ENCODE data around the gene NKX2-3.

The NKX2-3 gene

DNA sequence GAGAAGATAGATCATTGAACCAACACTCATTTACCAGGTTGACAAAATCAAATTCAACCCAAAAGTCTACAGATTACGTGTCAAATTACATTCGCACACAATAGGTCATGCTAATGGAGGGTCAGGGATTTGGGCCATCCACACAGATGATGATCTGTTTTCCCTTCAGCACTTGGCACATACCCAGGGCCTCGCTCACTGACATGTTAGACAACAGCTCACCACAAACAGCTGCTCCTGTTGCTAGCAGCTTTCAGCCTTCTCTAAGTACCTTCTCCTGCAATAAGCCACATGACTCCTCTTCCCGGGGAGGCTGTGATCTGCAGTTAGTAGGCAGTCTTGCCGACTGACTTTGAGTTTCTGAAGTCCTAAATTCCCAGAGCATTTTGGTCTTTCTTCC lies 18.4 kb downstream of the NKX2-3 start (continued):
- TF ChIP-seq, protein P1, sequence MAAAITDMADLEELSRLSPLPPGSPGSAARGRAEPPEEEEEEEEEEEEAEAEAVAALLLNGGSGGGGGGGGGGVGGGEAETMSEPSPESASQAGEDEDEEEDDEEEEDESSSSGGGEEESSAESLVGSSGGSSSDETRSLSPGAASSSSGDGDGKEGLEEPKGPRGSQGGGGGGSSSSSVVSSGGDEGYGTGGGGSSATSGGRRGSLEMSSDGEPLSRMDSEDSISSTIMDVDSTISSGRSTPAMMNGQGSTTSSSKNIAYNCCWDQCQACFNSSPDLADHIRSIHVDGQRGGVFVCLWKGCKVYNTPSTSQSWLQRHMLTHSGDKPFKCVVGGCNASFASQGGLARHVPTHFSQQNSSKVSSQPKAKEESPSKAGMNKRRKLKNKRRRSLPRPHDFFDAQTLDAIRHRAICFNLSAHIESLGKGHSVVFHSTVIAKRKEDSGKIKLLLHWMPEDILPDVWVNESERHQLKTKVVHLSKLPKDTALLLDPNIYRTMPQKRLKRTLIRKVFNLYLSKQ (tag by site-specific recombination; IDR thresholded peaks at IDR 0.05; ENCODE audit: borderline replicate concordance) = no peak
- TF ChIP-seq KLF1 (tag by site-specific recombination; IDR thresholded peaks at IDR 0.05) (no peak), HOXD13 (CRISPR knock-in tag; IDR thresholded peaks at IDR 0.05; ENCODE audit: borderline replicate concordance) (no peak), ZNF175 (tag by site-specific recombination; IDR thresholded peaks at IDR 0.05) (no peak), ZNF266 (tag by site-specific recombination; IDR thresholded peaks at IDR 0.05; ENCODE audit: low read depth) (no peak), REPIN1 (tag by site-specific recombination; IDR thresholded peaks at IDR 0.05; ENCODE audit: low read depth) (no peak), EGR2 (tag by site-specific recombination; IDR thresholded peaks at IDR 0.05; ENCODE audit: low read depth) (no peak), ZSCAN16 (tag by site-specific recombination; IDR thresholded peaks at IDR 0.05) (no peak), SP7 (tag by site-specific recombination; IDR thresholded peaks at IDR 0.05) (peak; percentile 92), HOXC10 (CRISPR knock-in tag; IDR thresholded peaks at IDR 0.05) (no peak), ZNF560 (tag by site-specific recombination; IDR thresholded peaks at IDR 0.05; ENCODE audit: borderline replicate concordance) (no peak), FEZF1 (tag by site-specific recombination; IDR thresholded peaks at IDR 0.05) (peak; percentile 93), ZNF561 (tag by site-specific recombination; IDR thresholded peaks at IDR 0.05; ENCODE audit: borderline replicate concordance) (0 out of 2 replicates have a peak, but pooled peaks have one; percentile 67), ZNF658 (tag by site-specific recombination; IDR thresholded peaks at IDR 0.05) (no peak), ZNF174 (tag by site-specific recombination; IDR thresholded peaks at IDR 0.05) (no peak), ZNF501 (tag by site-specific recombination; IDR thresholded peaks at IDR 0.05) (no peak), KLF16 (tag by site-specific recombination; IDR thresholded peaks at IDR 0.05) (no peak), ZNF155 (tag by site-specific recombination; IDR thresholded peaks at IDR 0.05) (no peak), ZNF473 (tag by site-specific recombination; IDR thresholded peaks at IDR 0.05) (no peak), ZNF600 (tag by site-specific recombination; IDR thresholded peaks at IDR 0.05) (peak; percentile 71), ZNF169 (tag by site-specific recombination; IDR thresholded peaks at IDR 0.05) (no peak), ZNF184 (tag by site-specific recombination; IDR thresholded peaks at IDR 0.05) (no peak), ZNF416 (tag by site-specific recombination; IDR thresholded peaks at IDR 0.05) (no peak), SCRT2 (tag by site-specific recombination; IDR thresholded peaks at IDR 0.05) (peak; percentile 98)
- TF ChIP-seq, protein P2, sequence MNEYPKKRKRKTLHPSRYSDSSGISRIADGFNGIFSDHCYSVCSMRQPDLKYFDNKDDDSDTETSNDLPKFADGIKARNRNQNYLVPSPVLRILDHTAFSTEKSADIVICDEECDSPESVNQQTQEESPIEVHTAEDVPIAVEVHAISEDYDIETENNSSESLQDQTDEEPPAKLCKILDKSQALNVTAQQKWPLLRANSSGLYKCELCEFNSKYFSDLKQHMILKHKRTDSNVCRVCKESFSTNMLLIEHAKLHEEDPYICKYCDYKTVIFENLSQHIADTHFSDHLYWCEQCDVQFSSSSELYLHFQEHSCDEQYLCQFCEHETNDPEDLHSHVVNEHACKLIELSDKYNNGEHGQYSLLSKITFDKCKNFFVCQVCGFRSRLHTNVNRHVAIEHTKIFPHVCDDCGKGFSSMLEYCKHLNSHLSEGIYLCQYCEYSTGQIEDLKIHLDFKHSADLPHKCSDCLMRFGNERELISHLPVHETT (tag by site-specific recombination; IDR thresholded peaks at IDR 0.05) = 0 out of 2 replicates have a peak, but pooled peaks have one; percentile 54
- TF ChIP-seq, protein P3, sequence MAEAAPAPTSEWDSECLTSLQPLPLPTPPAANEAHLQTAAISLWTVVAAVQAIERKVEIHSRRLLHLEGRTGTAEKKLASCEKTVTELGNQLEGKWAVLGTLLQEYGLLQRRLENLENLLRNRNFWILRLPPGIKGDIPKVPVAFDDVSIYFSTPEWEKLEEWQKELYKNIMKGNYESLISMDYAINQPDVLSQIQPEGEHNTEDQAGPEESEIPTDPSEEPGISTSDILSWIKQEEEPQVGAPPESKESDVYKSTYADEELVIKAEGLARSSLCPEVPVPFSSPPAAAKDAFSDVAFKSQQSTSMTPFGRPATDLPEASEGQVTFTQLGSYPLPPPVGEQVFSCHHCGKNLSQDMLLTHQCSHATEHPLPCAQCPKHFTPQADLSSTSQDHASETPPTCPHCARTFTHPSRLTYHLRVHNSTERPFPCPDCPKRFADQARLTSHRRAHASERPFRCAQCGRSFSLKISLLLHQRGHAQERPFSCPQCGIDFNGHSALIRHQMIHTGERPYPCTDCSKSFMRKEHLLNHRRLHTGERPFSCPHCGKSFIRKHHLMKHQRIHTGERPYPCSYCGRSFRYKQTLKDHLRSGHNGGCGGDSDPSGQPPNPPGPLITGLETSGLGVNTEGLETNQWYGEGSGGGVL (tag by site-specific recombination; IDR thresholded peaks at IDR 0.05) = no peak
- TF ChIP-seq, protein P4, sequence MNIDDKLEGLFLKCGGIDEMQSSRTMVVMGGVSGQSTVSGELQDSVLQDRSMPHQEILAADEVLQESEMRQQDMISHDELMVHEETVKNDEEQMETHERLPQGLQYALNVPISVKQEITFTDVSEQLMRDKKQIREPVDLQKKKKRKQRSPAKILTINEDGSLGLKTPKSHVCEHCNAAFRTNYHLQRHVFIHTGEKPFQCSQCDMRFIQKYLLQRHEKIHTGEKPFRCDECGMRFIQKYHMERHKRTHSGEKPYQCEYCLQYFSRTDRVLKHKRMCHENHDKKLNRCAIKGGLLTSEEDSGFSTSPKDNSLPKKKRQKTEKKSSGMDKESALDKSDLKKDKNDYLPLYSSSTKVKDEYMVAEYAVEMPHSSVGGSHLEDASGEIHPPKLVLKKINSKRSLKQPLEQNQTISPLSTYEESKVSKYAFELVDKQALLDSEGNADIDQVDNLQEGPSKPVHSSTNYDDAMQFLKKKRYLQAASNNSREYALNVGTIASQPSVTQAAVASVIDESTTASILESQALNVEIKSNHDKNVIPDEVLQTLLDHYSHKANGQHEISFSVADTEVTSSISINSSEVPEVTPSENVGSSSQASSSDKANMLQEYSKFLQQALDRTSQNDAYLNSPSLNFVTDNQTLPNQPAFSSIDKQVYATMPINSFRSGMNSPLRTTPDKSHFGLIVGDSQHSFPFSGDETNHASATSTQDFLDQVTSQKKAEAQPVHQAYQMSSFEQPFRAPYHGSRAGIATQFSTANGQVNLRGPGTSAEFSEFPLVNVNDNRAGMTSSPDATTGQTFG (tag by site-specific recombination; IDR thresholded peaks at IDR 0.05; ENCODE audit: borderline replicate concordance) = no peak
- TF ChIP-seq, protein P5, sequence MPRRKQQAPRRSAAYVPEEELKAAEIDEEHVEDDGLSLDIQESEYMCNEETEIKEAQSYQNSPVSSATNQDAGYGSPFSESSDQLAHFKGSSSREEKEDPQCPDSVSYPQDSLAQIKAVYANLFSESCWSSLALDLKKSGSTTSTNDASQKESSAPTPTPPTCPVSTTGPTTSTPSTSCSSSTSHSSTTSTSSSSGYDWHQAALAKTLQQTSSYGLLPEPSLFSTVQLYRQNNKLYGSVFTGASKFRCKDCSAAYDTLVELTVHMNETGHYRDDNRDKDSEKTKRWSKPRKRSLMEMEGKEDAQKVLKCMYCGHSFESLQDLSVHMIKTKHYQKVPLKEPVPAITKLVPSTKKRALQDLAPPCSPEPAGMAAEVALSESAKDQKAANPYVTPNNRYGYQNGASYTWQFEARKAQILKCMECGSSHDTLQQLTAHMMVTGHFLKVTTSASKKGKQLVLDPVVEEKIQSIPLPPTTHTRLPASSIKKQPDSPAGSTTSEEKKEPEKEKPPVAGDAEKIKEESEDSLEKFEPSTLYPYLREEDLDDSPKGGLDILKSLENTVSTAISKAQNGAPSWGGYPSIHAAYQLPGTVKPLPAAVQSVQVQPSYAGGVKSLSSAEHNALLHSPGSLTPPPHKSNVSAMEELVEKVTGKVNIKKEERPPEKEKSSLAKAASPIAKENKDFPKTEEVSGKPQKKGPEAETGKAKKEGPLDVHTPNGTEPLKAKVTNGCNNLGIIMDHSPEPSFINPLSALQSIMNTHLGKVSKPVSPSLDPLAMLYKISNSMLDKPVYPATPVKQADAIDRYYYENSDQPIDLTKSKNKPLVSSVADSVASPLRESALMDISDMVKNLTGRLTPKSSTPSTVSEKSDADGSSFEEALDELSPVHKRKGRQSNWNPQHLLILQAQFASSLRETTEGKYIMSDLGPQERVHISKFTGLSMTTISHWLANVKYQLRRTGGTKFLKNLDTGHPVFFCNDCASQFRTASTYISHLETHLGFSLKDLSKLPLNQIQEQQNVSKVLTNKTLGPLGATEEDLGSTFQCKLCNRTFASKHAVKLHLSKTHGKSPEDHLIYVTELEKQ (tag by site-specific recombination; IDR thresholded peaks at IDR 0.05; ENCODE audit: borderline replicate concordance) = no peak
- TF ChIP-seq, protein P6, sequence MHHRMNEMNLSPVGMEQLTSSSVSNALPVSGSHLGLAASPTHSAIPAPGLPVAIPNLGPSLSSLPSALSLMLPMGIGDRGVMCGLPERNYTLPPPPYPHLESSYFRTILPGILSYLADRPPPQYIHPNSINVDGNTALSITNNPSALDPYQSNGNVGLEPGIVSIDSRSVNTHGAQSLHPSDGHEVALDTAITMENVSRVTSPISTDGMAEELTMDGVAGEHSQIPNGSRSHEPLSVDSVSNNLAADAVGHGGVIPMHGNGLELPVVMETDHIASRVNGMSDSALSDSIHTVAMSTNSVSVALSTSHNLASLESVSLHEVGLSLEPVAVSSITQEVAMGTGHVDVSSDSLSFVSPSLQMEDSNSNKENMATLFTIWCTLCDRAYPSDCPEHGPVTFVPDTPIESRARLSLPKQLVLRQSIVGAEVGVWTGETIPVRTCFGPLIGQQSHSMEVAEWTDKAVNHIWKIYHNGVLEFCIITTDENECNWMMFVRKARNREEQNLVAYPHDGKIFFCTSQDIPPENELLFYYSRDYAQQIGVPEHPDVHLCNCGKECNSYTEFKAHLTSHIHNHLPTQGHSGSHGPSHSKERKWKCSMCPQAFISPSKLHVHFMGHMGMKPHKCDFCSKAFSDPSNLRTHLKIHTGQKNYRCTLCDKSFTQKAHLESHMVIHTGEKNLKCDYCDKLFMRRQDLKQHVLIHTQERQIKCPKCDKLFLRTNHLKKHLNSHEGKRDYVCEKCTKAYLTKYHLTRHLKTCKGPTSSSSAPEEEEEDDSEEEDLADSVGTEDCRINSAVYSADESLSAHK (tag by site-specific recombination; IDR thresholded peaks at IDR 0.05) = 0 out of 2 replicates have a peak, but pooled peaks have one; percentile 50
